SU-DHL-6 (cell line): Measurements from ENCODE around the gene TULP3.
"Not testable (repeated sequence)": the region's sequence is repeated elsewhere in the genome, so short reads cannot be mapped to it uniquely, and the experiment has no call there.

Source experiments
- H2AFZ ChIP-seq: fragments of 200-600 bp; sonication (generic); 2 replicates; pipeline ENCODE4 v1.6.1; 2014; ENCODE audit warnings: low read depth, mild to moderate bottlenecking, moderate library complexity, mixed read lengths, antibody characterized with exemption, low read length; ENCODE audit not compliant: severe bottlenecking
- H3F3A ChIP-seq: fragments of 200-600 bp; shearing (Covaris generic); 2 replicates; pipeline ENCODE4 v1.6.0; 2016; ENCODE audit warnings: antibody characterized with exemption, mild to moderate bottlenecking; ENCODE audit not compliant: insufficient read depth
- H3K27ac ChIP-seq: fragments of 200-600 bp; sonication (generic); 2 replicates; pipeline ENCODE4 v1.5.1; 2016; ENCODE audit warnings: low read depth, mild to moderate bottlenecking, low read length, moderate library complexity, mixed read lengths
- H3K27me3 ChIP-seq: fragments of 200-600 bp; sonication (generic), shearing (Covaris generic); 2 replicates; pipeline ENCODE4 v1.6.0; 2014; ENCODE audit warnings: mild to moderate bottlenecking, low read length
- H3K36me3 ChIP-seq: fragments of 200-600 bp; sonication (generic); 2 replicates; pipeline ENCODE4 v1.6.1; 2014; ENCODE audit warnings: mild to moderate bottlenecking, low read length, mixed read lengths
- H3K4me2 ChIP-seq: fragments of 300-600, 200-600 bp; shearing (Covaris generic), sonication (generic); 2 replicates; pipeline ENCODE4 v1.6.0; 2014; ENCODE audit warnings: low read length, low read depth, mild to moderate bottlenecking; ENCODE audit not compliant: poor library complexity, severe bottlenecking
- H3K4me3 ChIP-seq: fragments of 200-600 bp; sonication (generic); 2 replicates; pipeline ENCODE4 v1.5.1; 2014; ENCODE audit warnings: antibody characterized with exemption, low read length, mild to moderate bottlenecking, mixed read lengths; ENCODE audit not compliant: insufficient read depth, poor library complexity, severe bottlenecking
- H3K79me2 ChIP-seq: fragments of 200-600 bp; sonication (generic); 2 replicates; pipeline ENCODE4 v1.6.1; 2014; ENCODE audit warnings: mild to moderate bottlenecking, low read length, moderate library complexity; ENCODE audit not compliant: insufficient read depth
- H3K9ac ChIP-seq: fragments of 200-600 bp; sonication (generic); 2 replicates; pipeline ENCODE4 v1.7.0; 2014; ENCODE audit warnings: mild to moderate bottlenecking, low read length
- H3K9me2 ChIP-seq: fragments of 200-600 bp; sonication (generic); replicated peaks from 2 replicates; pipeline ENCODE4 v1.6.1; 2014; ENCODE audit warnings: low read length; ENCODE audit not compliant: insufficient read depth
- H3K9me3 ChIP-seq: fragments of 200-600 bp; sonication (generic); 2 replicates; pipeline ENCODE4 v1.6.1; 2014; ENCODE audit warnings: low read length, mixed read lengths; ENCODE audit not compliant: insufficient read depth
- H4K20me1 ChIP-seq: fragments of 200-600 bp; sonication (generic); 2 replicates; pipeline ENCODE4 v1.6.1; 2014; ENCODE audit warnings: low read depth, mild to moderate bottlenecking, antibody characterized with exemption, low read length, moderate library complexity, mixed read lengths
- CTCF ChIP-seq: fragments of 200-600 bp; sonication (generic); IDR thresholded peaks from one replicate; pipeline ENCODE4 v1.5.1; 2017; ENCODE audit warnings: antibody characterized with exemption, mild to moderate bottlenecking, low read length, moderate library complexity; ENCODE audit not compliant: insufficient read depth, poor library complexity, severe bottlenecking
- EZH2phosphoT487 ChIP-seq: fragments of 200-600 bp; sonication (generic), shearing (Covaris generic); conservative IDR thresholded peaks from 2 replicates; pipeline ENCODE4 v1.6.1; 2018; ENCODE audit warnings: mild to moderate bottlenecking, antibody characterized with exemption, low read length, moderate library complexity, mixed read lengths

TULP3 gene

GRCh38 chr12:2862876-2863275 is 27.8 kb upstream of the TULP3 start:
- Histone ChIP-seq H3K9me3 (no peaks in the 10 kb centered on the region), H3K4me2 (no peak overlapping the region), H3K9me2 (no peaks in the 10 kb centered on the region), H3K79me2 (no peaks in the 10 kb centered on the region), H3K36me3 (peaks cover 15% of the 10 kb centered on the region; the same call in 1 of the 2 replicates), H4K20me1 (no peaks in the 10 kb centered on the region), H3K27me3 (no peaks in the 10 kb centered on the region), H3K27ac (no peak overlapping the region), H2AFZ (no peak overlapping the region), H3K9ac (no peak overlapping the region), H3K4me3 (no peak overlapping the region), H3F3A (peaks cover 9% of the 10 kb centered on the region; the same call in 1 of the 2 replicates)
- TF ChIP-seq EZH2phosphoT487 (no peak), CTCF (no peak)

DNA sequence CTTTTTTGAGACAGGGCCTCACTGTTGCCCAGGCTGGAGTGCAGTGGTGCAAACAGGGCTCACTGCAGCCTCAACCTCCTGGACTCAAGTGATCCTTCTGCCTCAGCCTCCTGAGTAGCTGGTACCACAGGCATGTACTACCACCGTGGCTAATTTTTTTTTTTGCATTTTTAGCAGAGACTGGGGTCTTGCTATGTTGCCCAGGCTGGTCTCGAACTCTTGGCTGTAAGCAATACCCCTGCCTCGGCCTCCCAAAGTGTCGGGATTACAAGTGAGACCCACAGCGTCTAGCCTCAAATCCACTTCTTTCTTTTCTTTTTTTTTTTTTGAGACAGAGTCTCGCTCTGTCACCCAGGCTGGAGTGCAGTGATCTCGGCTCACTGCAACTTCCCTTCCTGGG is 27.3 kb upstream of the TULP3 start:
- not testable (repeated sequence) for H3K27ac ChIP-seq, H3K79me2 ChIP-seq, H3K9me3 ChIP-seq, H3K9me2 ChIP-seq, H3K27me3 ChIP-seq, H3K9ac ChIP-seq, H4K20me1 ChIP-seq, H3K4me2 ChIP-seq, H2AFZ ChIP-seq, H3F3A ChIP-seq, H3K4me3 ChIP-seq
- peaks cover 18% of the 10 kb centered on the region; the same call in 1 of the 2 replicates for H3K36me3 ChIP-seq

DNA sequence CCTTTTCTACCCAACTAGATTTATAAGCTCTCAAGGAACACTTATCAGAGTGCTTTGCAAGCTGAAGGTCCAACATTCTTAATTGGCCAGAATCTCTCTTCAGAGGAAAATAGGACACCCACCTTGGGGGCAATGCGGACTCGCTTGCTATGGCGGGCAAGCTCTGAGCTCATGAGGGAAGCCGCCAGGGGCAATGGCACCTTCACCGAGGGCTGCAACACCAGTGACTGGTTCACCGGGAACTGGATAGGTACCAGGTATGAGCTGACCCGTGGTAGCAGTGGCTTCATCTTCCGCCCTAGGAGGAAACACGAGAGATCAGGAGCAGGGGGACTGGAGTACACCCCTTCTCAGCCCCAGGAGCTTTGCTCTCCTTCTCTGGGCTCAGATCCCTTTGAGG is 26.5 kb upstream of the TULP3 start:
- no peaks in the 10 kb centered on the region for H3K9me2 ChIP-seq
- no peak for TF ChIP-seq CTCF
- no peak for TF ChIP-seq EZH2phosphoT487
- no peaks in the 10 kb centered on the region for H3K79me2 ChIP-seq
- no peaks in the 10 kb centered on the region for H4K20me1 ChIP-seq
- H3K36me3 ChIP-seq: peaks cover 24% of the 10 kb centered on the region; the same call in 1 of the 2 replicates
- no peak overlapping the region for H3K9ac ChIP-seq
- H2AFZ ChIP-seq: no peak overlapping the region
- H3K27ac ChIP-seq: no peak overlapping the region
- H3K9me3 ChIP-seq: no peaks in the 10 kb centered on the region
- no peak overlapping the region for H3K4me2 ChIP-seq
- H3F3A ChIP-seq: peaks cover 9% of the 10 kb centered on the region; the same call in 1 of the 2 replicates
- H3K27me3 ChIP-seq: no peaks in the 10 kb centered on the region
- H3K4me3 ChIP-seq: no peak overlapping the region

GRCh38 chr12:2868986-2869632 is 21.6 kb upstream of the TULP3 start:
- H3K4me2 ChIP-seq, H3K9ac ChIP-seq, H3K4me3 ChIP-seq, H3K27ac ChIP-seq, H3F3A ChIP-seq, H3K9me3 ChIP-seq, H3K9me2 ChIP-seq, H3K27me3 ChIP-seq, H4K20me1 ChIP-seq, H2AFZ ChIP-seq: not testable (repeated sequence)
- Histone ChIP-seq H3K36me3 (peaks cover 24% of the 10 kb centered on the region), H3K79me2 (peaks cover 21% of the 10 kb centered on the region)
